GM18508 (cell line): ENCODE results near the gene KRT20.

ENCODE experiments used
- ATAC-seq: cut with Tn5 transposase; IDR thresholded peaks from one replicate; pipeline ENCODE4 v1.9.1; 2021; ENCODE audit warnings: moderate number of reproducible peaks; ENCODE audit not compliant: insufficient read depth, unreplicated experiment

The KRT20 gene

DNA sequence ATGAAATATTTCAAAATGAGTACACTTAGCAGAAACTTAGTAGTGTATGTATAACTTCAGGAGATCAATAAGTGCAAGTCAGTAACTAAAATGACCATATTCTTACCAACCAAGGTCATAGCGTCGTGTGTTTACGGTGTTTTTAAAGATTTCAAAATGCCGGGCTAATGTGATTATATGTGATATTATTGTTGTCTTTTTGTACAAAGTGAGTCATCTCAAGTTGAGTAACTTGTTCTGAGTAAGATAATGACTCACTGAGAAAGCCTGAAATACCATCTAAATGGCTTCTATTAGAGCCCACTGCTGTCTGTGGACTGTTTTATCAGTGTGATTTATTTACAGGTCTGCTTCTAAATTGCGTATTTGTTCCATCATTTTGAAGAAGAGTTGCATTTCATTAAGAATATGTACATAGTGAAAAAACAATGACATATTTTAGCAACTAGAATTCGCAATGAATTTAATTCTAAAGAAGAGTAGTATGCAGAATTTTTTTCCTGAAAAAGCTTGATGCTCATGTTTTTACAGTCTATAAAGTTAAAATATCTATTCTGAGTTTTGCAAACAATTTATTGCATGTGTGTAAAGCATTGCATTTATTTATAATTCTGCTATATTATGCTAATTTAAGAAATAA lies 30.7 kb downstream of the KRT20 start:
- ATAC-seq, result no peak

GRCh38 chr17:40852364-40852763 lies 32.7 kb downstream of the KRT20 start:
- no peak for ATAC-seq

GRCh38 chr17:40850293-40850972 lies 34.6 kb downstream of the KRT20 start:
- ATAC-seq, result no peak

- ATAC-seq, result no peak
Observed at GRCh38 chr17:40849723-40850122, 35.3 kb downstream of the KRT20 start.

GRCh38 chr17:40848583-40849235 lies 36.3 kb downstream of the KRT20 start:
- no peak for ATAC-seq

DNA sequence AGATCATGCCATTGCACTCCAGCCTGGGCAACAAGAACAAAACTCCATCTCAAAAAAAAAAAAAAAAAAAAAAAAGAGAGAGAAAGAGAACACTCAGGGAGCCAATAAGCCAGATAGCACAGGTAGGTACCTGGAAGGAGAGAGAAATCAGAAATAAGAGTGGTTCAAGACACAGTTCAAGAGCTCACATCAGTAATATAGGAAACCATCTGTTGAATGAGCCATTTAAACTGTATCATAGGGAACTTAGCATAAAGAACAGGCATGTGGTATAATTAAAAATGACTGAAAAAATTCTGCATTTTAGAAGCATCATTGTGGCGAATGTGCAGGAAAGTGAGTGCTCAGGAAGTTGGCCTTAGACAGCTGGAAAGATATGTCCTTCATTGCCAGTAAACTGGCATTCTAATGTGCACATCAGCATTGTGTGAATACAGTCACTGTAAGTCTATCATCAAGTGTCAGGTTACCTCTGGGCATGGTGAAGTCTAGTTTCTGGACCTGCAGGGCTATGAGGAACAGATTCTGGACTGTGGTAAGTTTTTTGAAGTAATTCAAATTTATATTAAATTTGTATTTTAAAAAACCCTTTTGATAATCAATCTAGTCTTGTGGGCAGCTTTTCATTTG lies 38.4 kb downstream of the KRT20 start:
- no peak for ATAC-seq

GRCh38 chr17:40844671-40845107 lies 40.4 kb downstream of the KRT20 start:
- no peak for ATAC-seq

GRCh38 chr17:40843242-40843641 lies 41.8 kb downstream of the KRT20 start:
- no peak for ATAC-seq

DNA sequence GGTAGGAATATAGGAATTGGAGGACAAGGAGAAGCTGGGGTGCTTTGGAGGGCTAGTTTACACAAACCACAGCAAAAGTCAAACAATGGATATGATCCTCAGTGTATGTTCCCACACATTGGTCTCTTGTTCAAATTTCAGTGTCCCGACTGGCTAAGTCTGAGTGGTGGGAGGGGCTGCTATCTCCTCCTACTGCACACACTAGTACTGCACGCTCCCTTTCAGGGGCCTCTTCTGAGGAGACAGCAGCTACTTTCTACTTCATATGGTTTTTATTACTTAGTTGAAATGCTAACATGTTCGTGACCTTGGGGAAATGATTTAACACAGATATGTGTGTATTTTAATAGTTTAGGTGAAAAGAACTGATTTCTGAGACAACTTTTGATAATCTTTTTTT lies 43.8 kb downstream of the KRT20 start:
- no peak for ATAC-seq

DNA sequence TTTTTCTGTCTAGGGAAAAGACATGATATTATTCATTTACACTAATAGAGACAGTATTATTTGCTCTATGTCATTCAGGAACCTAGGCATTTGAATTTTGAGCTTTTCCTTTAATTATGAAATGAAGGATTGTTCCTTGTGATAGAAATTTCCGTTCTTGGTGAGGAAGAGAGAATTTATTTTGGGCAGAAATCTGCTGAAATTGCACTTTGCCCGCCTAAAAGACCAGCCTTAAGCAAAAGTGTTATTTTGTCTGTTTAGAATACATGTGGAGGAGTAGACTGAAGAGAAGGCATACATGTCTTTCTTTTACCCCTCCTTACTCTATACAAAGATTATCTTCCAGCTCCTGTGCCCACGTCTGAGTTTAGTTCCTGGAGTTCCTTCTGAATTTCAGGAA lies 45.8 kb downstream of the KRT20 start:
- ATAC-seq, result no peak

- ATAC-seq, result no peak
Observed at GRCh38 chr17:40836020-40836419, 49.0 kb downstream of the KRT20 start.

GRCh38 chr17:40833882-40834281 lies 51.2 kb downstream of the KRT20 start:
- ATAC-seq, result no peak

GRCh38 chr17:40832840-40833239 lies 52.2 kb downstream of the KRT20 start:
- ATAC-seq, result no peak

- no peak for ATAC-seq
Observed at GRCh38 chr17:40830085-40830776, 54.8 kb downstream of the KRT20 start.

DNA sequence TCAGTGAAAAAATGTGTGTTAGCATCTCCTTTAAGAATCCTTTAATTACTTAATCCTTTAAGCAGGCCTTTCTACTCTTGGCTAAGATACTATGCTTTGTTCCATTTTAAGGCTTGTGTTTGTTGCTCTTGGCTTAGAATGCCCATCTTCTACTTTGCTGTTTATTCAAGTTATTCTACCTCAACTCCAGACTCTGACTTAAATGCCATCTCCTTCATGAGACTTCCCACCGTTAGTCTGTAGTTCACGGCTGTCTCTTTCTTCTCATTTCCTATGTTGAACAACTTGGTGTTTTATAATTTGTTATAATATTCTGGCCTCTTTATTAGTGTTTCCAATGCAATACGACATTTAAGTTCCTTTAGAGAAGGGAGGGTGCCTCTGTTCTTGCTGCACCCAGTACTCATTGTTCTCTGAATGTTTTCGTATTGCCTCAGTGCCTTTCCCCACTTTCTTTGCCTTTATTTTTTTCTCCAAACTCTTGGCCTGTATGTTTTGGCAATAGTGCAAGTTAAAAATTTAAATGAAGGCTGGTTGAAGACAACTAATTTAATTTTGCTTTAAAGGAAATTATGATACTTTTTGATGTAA lies 56.5 kb downstream of the KRT20 start:
- no peak for ATAC-seq

- ATAC-seq, result no peak
Observed at GRCh38 chr17:40827746-40828453, 57.1 kb downstream of the KRT20 start.
